Measurements from ENCODE around the gene NUAK1.

DNA sequence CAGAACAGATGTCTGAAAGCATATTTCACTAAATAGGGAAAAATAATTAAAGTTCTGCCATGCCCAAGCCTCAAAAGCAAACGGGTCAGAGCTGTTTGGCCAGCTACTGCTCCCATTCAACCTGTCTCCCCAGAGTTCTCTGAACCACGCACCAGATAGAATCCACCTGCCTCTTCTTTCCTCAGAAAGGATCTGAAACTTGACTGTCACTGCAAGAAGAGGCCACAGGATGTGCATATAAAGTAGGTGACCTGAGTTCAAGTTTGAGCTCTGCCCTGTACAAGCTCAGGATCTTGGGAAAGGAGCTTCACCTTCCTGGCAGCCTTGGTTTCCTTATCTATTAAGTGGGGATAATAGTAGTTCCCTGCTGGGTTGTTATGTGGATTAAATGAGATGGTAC, 91.8 kb downstream of the NUAK1 start:
- no peak for TF ChIP-seq POLR2AphosphoS5 (IDR thresholded peaks at IDR 0.05)
- TF ChIP-seq, protein P1, sequence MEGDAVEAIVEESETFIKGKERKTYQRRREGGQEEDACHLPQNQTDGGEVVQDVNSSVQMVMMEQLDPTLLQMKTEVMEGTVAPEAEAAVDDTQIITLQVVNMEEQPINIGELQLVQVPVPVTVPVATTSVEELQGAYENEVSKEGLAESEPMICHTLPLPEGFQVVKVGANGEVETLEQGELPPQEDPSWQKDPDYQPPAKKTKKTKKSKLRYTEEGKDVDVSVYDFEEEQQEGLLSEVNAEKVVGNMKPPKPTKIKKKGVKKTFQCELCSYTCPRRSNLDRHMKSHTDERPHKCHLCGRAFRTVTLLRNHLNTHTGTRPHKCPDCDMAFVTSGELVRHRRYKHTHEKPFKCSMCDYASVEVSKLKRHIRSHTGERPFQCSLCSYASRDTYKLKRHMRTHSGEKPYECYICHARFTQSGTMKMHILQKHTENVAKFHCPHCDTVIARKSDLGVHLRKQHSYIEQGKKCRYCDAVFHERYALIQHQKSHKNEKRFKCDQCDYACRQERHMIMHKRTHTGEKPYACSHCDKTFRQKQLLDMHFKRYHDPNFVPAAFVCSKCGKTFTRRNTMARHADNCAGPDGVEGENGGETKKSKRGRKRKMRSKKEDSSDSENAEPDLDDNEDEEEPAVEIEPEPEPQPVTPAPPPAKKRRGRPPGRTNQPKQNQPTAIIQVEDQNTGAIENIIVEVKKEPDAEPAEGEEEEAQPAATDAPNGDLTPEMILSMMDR (IDR thresholded peaks at IDR 0.05): no peak
